Activated CD4-positive, alpha-beta T cell treated with anti-CD3 and anti-CD28 coated beads for 1 hour (primary cell): ENCODE results near the gene SLC25A44.
"Not testable (repeated sequence)": the region's sequence is repeated elsewhere in the genome, so short reads cannot be mapped to it uniquely, and the experiment has no call there.

ENCODE experiments used
- DNase-seq: peaks from one replicate; pipeline ENCODE4 v3.0.0-alpha.2; 2020

SLC25A44 gene

DNA sequence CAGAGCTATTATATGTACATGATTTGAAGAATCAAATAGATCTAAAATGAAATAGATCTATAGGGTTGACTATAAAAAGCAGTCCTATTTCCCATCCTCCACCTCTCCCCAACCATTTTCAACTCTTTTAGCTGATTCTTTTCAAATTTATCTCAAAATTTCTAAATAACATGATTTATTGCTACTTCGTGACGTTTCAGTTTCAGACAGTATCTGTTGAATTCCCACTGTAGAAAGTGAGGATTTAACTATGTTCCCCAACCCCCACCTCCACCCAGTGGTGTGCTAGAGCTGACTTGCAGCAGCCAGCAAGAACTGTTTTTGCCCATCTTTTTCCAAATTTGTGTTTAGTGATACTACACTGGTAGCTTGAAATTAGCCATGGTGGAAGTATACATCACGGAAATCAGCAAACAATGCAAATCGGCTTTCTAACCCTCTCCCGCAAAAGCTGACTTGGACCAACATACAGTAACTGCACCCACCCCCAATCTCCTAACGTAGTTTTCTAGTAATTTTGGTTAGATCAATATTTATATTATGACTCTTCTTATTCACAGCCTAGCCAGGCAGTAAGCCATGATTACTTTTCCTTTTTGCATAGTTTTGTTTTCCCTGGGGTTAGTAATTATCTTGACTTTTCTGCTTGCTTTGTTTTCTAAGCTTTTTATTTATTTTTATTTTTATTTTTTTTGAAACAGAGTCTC lies 29.6 kb upstream of the SLC25A44 start:
- no peak for DNase-seq

DNA sequence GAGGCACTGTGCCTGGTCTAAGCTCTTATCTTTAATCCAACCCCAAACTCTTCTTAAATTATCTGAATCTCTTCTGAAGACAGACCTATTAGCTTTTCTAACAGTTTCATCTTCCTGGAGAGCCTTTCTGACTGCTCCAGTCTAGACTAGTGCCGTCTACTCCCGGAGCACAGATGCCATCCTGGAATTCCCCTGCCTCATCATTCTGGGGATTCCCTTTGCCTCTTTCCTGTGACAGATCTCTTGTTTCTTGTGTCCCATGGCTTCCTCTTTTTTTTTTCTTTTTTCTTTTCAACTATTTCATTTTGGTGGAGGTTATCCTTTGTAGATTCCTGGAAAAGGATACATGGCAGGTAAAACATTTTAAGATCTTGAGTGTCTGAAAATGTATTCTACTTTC lies 28.8 kb upstream of the SLC25A44 start:
- no peak for DNase-seq

- no peak for DNase-seq
Observed at GRCh38 chr1:156167536-156167935, 26.4 kb upstream of the SLC25A44 start.

GRCh38 chr1:156172696-156173470 lies 21.0 kb upstream of the SLC25A44 start:
- no peak for DNase-seq

DNA sequence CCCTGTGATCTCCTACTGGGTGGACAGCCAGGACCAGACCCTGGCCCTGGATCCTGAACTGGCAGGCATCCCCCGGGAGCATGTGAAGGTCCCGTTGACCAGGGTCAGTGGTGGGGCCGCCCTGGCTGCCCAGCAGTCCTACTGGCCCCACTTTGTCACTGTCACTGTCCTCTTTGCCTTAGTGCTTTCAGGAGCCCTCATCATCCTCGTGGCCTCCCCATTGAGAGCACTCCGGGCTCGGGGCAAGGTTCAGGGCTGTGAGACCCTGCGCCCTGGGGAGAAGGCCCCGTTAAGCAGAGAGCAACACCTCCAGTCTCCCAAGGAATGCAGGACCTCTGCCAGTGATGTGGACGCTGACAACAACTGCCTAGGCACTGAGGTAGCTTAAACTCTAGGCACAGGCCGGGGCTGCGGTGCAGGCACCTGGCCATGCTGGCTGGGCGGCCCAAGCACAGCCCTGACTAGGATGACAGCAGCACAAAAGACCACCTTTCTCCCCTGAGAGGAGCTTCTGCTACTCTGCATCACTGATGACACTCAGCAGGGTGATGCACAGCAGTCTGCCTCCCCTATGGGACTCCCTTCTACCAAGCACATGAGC lies 17.2 kb upstream of the SLC25A44 start:
- no peak for DNase-seq

DNA sequence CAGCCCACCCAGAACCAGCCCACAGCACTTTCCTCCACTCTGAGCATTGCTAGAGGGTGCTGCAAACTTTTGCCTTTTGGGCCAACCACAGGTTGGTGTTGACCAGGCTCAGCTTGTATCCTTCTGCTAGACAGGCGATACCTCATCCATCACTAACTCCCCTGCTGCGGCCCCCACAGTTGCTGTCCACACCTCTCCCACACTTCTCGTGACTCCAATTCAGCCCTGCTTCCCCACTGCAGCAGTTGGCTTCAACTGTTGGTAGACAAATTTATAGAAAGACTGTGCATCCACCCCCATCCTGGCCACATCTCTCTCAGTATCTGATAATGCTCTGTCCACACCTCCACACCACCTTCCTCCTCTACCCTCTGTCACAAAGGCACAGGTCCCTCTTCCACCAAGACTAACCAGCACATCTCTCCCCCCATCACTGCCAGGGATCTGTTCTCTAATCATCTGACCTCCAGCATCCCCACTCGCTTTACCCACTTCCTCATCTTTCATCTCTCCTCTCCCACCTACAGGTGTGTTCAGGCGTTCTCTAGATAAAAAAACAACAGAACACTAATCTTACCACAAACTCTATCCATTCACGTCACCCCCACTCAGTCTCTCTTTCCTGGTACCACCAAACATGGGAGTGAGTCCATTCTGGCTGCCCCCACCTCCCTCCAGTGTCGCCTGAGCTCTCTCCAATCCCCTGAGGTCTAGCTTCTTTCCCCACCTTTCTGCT lies 15.8 kb upstream of the SLC25A44 start:
- DNase-seq: no peak

DNA sequence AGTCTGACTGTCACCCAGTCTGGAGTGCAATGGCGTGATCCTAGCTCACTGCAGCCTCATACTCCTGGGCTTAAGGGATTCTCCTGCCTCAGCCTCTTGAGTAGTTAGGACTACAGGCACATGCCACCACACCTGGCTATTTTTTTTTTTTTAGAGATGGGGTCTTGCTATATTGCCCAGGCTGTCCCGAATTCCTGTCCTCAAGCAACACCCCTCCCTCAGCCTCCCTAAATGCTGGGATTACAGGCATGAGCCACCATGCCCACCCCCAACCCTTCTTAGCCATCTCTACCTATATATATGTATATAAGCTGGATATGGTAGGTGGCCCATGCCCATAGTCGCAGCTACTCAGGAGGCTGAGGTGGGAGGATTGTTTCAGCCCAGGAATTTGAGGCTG lies 13.4 kb upstream of the SLC25A44 start:
- DNase-seq: no peak

- DNase-seq: not testable (repeated sequence)
Observed at GRCh38 chr1:156181391-156181924, 12.4 kb upstream of the SLC25A44 start.

DNA sequence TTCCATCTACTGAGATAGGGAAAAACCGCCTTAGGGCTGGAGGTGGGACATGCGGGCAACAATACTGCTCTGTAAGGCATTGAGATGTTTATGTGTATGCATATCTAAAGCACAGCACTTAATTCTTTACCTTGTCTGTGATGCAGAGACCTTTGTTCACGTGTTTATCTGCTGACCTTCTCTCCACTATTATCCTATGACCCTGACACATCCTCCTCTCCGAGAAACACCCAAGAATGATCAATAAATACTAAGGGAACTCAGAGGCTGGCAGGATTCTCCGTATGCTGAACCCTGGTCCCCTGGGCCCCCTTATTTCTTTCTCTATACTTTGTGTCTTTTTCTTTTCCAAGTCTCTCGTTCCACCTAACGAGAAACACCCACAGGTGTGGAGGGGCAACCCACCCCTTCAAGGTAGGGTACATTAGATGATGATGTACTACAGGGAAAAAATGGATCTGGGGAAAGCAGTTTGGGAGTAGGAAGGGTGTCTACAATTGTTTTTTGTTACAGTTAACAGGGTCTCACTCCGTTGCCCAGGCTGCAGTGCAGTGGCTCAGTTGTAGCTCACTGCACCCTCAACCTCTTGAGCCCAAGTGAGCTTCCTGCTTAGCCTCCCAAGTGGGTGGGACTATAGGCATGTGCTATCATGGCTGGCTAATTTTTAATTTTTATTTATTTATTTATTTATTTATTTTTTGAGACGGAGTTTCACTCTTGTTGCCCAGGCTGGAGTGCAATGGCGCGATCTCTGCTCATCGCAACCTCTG lies 11.7 kb upstream of the SLC25A44 start:
- not testable (repeated sequence) for DNase-seq

GRCh38 chr1:156186347-156187177 lies 7.3 kb upstream of the SLC25A44 start:
- not testable (repeated sequence) for DNase-seq

GRCh38 chr1:156190265-156190664 lies 3.6 kb upstream of the SLC25A44 start:
- DNase-seq: not testable (repeated sequence)

- DNase-seq: no peak
Observed at GRCh38 chr1:156191292-156191964, 2.5 kb upstream of the SLC25A44 start.

GRCh38 chr1:156193208-156193487 lies 756 bp upstream of the SLC25A44 start:
- no peak for DNase-seq

DNA sequence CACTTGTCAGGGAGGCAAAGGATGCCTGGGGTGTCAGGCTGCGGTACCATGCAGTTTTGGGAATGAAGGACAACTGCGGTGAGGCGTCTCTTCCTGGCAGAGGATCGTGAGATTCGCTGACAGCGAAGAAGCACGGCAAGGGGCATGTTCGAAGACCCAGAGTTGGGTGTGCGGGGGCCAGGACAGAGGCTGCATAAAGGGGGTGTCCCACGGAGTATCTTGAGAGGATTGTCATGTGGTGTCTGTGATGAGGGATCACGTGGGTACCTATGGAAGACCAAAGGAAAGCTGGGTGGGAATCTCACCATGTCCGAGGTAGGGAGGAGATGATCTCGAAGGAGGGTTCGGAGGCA lies 372 bp downstream of the SLC25A44 start:
- DNase-seq: no peak

DNA sequence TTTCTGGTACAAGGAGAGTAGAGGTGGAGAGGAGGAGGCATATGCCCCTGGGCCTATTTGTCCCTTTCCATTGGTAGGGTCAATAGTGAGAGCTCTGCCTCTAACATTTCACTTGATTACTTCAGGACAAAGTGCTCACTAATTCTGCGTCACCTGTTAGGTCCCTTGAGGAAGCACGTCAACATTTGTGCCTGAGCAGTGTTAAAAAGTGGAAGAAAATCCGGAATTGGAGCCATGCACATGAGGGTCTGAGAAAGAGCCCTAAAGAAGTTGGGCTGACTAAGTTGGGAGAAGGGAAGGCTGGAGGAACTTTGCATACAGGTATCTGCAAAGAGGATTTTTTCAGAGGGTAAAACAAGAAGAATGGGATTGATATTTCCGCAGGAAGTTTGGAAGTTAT lies 1.9 kb downstream of the SLC25A44 start:
- DNase-seq: no peak

DNA sequence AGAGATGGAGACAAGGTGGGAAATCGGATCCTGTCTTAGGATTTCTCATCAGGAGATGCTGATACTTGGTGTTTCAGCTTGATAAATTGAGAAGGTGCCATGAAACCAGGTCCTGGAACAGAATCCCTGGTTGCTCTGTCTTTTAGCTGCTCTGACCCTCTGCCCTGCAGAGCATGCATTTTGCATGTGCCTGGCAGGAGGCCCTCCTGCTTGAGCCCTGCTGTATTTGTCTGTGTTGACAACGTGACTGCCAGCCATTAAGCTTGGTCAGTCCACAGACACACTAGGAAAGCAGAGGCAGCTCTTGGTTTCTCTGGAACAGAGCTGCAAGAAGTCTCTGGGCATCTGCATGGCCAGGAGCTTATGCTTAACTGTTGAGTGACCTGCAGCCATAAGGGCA lies 2.5 kb downstream of the SLC25A44 start:
- no peak for DNase-seq

- no peak for DNase-seq
Observed at GRCh38 chr1:156198831-156199349, 5.0 kb downstream of the SLC25A44 start.

DNA sequence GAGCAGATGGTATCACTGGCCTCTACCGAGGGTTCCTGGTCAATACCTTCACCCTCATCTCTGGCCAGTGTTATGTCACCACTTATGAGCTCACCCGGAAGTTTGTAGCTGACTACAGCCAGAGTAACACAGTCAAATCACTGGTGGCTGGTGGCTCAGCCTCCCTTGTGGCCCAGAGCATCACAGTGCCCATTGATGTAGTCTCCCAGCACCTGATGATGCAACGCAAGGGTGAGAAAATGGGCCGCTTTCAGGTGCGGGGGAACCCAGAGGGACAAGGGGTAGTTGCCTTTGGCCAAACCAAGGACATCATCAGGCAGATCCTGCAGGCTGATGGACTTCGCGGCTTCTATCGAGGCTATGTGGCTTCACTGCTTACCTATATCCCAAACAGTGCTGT lies 6.1 kb downstream of the SLC25A44 start:
- no peak for DNase-seq

DNA sequence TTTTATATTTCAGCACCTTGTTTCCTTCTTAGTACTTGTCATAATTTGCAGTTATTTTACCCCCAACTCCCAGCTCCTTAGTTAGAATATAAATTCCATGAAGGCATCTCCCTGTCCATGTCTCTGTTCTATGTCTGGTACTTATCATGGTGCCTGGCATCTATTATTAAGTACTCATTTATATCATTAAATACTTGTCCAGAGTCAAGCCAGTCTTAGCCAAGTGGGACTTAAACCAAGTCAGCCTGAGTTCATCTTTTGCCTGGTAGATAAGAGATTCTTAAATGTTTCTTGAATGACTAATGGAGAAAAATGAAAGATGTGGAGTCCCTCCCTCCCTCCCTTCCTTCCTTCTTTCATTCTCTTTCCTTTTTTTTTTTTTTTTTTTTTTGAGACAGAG lies 9.4 kb downstream of the SLC25A44 start:
- DNase-seq: no peak

DNA sequence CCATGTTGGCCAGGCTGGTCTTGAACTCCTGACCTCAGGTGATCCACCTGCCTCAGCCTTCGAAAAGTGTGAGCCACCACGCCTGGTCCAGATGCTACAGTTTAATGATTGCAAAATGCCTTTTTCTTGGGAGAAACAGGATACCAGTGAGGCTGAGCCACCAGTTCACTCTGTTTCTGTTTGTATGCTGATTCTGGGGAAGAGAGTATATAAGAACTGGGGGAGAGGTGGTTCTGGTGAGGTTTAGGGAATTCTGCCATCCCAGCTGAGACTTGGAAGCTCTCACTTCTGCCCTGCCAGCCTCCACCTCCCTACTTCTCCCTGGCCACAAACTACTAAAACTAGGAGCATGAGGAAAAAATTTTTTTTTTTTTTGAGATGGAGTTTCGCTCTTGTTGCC lies 10.8 kb downstream of the SLC25A44 start:
- no peak for DNase-seq

DNA sequence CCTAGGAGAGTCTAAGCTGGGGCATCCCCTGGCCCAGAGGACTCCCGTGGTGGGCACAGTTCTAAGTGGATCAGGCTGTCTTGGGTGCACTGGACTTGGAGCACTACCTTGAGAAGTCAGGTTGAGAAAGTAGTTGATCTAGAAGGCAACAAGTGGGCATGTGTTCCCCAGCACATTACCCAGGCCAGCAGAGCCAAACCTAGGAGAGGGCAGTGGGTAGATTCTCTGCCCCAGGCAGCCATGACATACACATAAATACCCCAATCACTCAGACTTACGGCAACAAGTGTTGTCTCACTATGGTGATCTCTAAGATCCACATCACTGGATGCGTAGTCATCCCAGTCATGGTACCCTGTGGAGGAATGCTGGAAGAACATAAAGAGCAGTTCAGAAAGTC lies 17.3 kb downstream of the SLC25A44 start:
- DNase-seq: no peak
